ENCODE results near the gene NDRG4.

The NDRG4 gene

GRCh38 chr16:58510776-58511628 is 11.1 kb downstream of the NDRG4 start:
- no peak for DNase-seq

- DNase-seq = peak; percentile 89
Observed at GRCh38 chr16:58511933-58512815, 12.2 kb downstream of the NDRG4 start.

GRCh38 chr16:58513874-58514273 is 13.9 kb downstream of the NDRG4 start:
- no peak for DNase-seq

- DNase-seq = peak; percentile 80
Observed at GRCh38 chr16:58515125-58515870, 15.4 kb downstream of the NDRG4 start, which contains the start of gene SETD6. Gene SETD6 (plus strand): TSS chr16:58515517. CDS start chr16:58515538, 21 bp downstream.

DNA sequence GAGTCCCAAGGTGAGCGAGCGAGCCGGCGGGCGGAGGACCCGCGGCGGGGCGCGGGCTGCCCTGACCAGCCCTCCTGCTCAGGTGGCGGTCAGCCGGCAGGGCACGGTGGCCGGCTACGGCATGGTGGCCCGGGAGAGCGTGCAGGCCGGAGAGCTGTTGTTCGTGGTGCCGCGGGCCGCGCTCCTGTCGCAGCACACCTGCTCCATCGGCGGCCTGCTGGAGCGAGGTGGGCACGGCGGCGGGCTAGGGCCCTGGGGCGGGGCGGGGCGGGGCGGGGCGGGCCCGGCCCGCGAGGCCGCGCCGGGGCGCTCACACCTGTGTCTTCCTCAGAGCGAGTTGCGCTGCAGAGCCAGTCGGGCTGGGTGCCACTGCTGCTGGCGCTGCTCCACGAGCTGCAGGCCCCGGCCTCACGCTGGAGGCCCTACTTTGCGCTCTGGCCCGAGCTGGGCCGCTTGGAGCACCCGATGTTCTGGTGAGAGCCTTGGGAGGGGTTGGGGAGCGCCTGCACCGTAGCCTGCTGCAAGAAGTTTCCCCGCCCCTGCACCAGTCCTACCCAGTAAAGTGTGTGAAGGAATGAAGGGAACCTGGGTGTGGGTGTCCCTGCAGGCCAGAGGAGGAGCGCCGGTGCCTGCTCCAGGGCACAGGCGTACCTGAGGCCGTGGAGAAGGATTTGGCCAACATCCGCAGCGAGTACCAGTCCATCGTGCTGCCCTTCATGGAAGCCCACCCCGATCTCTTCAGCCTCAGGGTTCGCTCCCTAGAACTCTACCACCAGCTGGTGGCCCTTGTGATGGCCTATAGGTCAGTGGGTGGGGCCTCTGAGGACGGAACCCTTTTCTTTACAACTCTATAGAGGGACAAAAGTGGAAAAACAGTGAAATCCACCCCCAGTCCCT is 16.2 kb downstream of the NDRG4 start:
- DNase-seq = peak; percentile 49

DNA sequence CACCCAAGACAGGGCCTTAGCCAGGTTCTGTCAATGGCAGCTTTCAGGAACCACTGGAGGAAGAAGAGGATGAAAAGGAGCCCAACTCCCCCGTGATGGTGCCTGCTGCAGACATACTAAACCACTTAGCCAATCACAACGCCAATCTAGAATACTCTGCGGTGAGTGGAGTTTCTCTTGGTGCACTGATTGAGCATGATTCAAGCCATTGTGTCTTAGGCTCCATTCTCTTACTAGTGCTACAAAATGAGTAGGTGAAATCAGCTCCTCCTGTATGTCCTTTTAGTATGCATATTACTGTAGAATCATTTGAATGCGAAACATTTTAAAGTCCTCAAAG is 16.8 kb downstream of the NDRG4 start:
- DNase-seq = no peak

DNA sequence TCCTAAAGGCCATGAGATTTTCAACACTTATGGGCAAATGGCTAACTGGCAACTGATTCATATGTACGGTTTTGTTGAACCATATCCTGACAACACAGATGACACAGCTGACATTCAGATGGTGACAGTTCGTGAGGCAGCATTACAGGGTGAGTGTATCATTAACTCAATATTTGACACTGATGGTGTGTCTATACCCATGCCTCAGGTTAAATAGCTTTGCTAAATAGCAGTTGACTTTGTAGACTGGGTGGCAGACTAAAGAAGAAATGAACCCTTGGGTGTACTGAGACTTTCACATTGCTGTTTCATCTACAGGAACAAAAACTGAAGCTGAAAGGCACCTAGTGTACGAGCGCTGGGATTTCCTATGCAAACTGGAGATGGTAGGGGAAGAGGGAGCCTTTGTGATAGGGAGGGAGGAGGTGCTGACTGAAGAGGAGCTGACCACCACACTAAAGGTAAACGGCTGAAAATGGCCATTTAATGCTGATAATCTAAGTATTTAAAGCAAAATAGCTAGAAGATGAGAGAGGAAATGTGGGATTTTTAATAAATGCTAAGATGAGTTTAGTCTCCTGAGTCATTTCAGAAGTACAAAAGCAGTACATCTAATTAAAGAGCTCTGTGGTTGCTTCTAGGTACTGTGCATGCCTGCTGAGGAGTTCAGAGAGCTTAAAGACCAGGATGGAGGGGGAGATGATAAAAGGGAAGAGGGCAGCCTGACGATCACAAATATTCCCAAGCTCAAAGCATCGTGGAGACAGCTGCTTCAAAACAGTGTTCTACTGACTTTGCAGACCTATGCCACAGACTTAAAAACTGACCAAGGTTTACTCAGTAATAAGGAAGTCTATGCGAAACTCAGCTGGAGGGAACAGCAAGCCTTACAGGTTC is 18.4 kb downstream of the NDRG4 start:
- DNase-seq = no peak

GRCh38 chr16:58518980-58519368 is 19.0 kb downstream of the NDRG4 start:
- no peak for DNase-seq

DNA sequence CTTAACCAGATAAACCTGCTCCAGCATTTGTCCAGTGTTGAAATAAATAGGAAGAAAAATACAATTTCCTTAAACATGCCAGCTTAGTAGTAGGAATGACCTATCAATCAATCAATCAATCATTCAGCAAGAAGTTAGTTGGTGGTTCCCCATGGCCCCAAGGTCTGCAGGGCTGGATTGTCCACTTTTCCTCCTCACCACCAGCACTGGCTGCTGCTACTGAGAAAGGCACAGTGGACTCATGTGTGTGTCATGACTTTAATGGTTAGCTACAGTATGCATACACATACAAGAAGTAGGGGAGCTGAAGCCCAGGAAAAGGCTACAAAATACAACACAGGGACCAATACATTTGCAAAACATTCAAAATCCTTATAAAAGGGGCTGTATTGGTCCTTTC is 19.8 kb downstream of the NDRG4 start:
- DNase-seq = no peak

- no peak for DNase-seq
Observed at GRCh38 chr16:58530179-58530578, 30.2 kb downstream of the NDRG4 start.

DNA sequence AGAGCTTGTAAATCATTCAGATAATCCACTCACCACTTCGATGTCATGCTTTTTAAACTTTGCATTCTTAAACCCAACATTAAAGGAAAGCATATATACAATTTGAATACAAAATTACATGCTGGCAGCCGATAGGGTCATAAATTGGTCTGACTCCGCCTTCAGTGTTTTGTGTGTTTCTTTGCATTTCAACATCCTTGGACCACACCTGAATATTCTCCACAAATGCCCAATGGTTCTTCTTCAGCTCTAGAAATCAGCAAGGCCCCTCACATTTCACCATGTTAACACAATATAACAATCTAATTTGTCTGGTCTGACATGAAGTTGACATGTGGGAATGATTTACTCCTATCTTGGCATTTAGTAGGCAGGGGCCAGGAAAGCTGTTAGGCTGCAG is 32.5 kb downstream of the NDRG4 start:
- DNase-seq = no peak

GRCh38 chr16:58533751-58534470 is 34.0 kb downstream of the NDRG4 start:
- no peak for DNase-seq

DNA sequence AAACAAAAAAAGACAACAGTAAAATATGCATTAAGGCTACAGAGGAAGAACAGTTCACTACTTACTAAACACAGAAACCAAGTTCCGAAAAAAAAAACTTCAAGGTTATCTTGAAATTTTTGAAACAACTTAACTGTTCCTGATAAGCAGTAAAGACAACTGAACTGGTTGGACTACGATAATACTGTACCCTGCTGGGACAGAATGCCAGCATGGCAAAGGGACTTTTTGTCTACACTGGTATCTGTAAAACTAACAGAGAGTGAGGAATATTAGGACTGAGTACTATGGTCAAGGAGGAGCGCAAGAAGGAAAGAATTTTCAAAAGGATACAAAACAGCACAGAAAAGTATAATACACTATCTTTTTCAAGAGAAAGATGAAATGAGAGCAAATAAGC is 35.2 kb downstream of the NDRG4 start:
- DNase-seq = no peak

- no peak for DNase-seq
Observed at GRCh38 chr16:58536278-58536677, 36.3 kb downstream of the NDRG4 start.

- no peak for DNase-seq
Observed at GRCh38 chr16:58537124-58537906, 37.4 kb downstream of the NDRG4 start.

- no peak for DNase-seq
Observed at GRCh38 chr16:58541711-58542110, 41.8 kb downstream of the NDRG4 start.

- DNase-seq = no peak
Observed at GRCh38 chr16:58542291-58542690, 42.3 kb downstream of the NDRG4 start.

GRCh38 chr16:58543685-58544084 is 43.7 kb downstream of the NDRG4 start:
- no peak for DNase-seq

DNA sequence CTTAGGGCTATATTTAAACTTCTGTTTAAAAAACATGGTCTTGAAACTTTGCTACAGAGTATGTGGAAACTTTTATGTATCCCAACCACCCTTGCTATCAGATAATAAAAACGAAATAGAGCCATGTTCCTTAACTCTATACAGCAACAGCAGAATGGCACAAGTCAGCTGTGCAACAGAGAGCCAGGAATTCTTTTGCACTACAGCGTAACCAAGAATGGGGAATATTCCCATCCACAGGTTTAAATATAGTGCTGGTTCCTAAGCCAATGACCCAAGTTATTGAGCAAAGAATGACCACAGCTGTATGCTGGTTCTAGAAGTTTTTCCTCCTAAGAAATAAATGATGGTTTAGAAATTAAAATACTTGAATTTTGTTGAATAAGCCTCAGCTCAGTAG is 48.4 kb downstream of the NDRG4 start:
- DNase-seq = no peak

- no peak for DNase-seq
Observed at GRCh38 chr16:58551496-58551895, 51.6 kb downstream of the NDRG4 start.

Measured in stimulated activated CD4-positive, alpha-beta T cell treated with anti-CD3 and anti-CD28 coated beads, Interleukin-4, amount 100 ng/mL, for 1 hour (primary cell).